Measurements from ENCODE around the gene EEF2KMT. TPM values are rescaled to one million over a fixed set of nuclear protein-coding genes. Genes with fewer than 3 reads are reported as not detected.

The EEF2KMT gene
- total RNA-seq, 1 experiment from 2014 or later: 13.9 TPM

DNA sequence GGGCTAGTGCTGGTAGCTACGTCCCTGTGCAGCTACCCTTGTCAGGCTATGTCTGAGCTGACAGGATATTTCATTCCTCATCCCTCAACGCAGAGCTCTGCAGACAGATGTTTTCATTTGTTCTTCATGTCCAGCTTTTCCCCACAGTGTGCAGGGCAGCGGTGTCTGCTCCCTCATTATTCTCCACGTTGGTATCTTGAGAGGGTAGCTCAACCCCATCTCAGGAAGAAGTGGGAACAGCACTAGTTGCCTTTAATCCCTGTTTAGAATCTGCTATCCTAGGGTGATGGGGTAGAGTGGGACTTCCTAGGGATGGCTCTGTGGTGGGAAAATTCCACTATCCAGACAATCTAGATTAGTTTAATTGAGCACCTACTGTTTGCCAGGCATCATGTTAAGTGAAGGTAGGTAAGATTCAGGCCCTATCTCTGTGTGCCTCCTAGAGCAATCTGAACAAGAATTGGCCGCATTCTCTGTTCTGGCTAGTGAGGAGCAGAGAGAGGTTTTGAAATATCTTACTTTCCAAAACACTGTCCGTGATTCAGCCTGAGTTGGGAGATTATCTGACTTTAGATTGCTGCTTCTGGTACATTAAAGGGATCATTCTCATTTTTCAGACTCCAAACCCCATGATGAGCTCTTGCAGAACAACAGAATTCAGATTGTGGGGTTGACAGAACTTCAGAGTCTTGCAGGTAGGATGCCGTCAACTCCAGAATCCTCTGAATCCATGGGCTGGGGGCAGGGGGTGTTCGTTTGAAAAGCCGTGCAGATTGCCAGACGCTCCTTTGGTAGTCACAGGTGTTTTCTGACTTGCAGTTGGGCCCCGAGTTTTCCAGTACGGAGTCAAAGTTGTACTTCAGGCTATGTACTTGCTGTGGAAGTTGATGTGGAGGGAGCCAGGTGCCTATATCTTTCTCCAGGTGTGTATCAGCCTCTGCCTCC lies 25.0 kb downstream of the EEF2KMT start:
- H3K9me3 ChIP-seq: peaks cover 3% of the 10 kb centered on the region; the same call in 1 of the 2 replicates
- TF ChIP-seq, protein P1, sequence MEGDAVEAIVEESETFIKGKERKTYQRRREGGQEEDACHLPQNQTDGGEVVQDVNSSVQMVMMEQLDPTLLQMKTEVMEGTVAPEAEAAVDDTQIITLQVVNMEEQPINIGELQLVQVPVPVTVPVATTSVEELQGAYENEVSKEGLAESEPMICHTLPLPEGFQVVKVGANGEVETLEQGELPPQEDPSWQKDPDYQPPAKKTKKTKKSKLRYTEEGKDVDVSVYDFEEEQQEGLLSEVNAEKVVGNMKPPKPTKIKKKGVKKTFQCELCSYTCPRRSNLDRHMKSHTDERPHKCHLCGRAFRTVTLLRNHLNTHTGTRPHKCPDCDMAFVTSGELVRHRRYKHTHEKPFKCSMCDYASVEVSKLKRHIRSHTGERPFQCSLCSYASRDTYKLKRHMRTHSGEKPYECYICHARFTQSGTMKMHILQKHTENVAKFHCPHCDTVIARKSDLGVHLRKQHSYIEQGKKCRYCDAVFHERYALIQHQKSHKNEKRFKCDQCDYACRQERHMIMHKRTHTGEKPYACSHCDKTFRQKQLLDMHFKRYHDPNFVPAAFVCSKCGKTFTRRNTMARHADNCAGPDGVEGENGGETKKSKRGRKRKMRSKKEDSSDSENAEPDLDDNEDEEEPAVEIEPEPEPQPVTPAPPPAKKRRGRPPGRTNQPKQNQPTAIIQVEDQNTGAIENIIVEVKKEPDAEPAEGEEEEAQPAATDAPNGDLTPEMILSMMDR (IDR thresholded peaks at IDR 0.05; ENCODE audit: insufficient read depth in 1 of 2, low read depth in 1 of 2, low read length in 1 of 2, severe bottlenecking in 1 of 2, unreplicated experiment in 1 of 2): no peak
- CTCF ChIA-PET: no interaction called here
- H3K4me3 ChIP-seq (ENCODE audit: low read depth, low read length): peak overlapping the region; percentile 67
- no peak for DNase-seq
- TSS peak; percentile 36 for BruUV-seq (replicated peaks)
- H3K36me3 Mint-ChIP-seq (ENCODE audit: insufficient read depth, unreplicated experiment): peaks cover 19% of the 10 kb centered on the region
- peak overlapping the region; percentile 96 for H3K4me3 Mint-ChIP-seq (ENCODE audit: unreplicated experiment)
- peak overlapping the region; percentile 89 for H3K27ac Mint-ChIP-seq (ENCODE audit: unreplicated experiment)
- peaks cover 3% of the 10 kb centered on the region; the same call in 1 of the 2 replicates for H3K36me3 ChIP-seq (ENCODE audit: control insufficient read depth, insufficient read depth, low read length)
- H3K27me3 Mint-ChIP-seq (ENCODE audit: insufficient read depth, unreplicated experiment): no peaks in the 10 kb centered on the region
- H3K9me3 Mint-ChIP-seq (ENCODE audit: unreplicated experiment): no peaks in the 10 kb centered on the region
- POLR2A ChIA-PET: interaction anchor here (0.5 kb wide), 1 partner anchor 26 kb away, joined by 3 read pairs; no protein-coding TSS in a partner anchor
- no peaks in the 10 kb centered on the region for H3K27me3 ChIP-seq (replicated peaks; ENCODE audit: control insufficient read depth, insufficient read depth, low read length)
- intact Hi-C loops (cut with micrococcal nuclease; ENCODE audit: unreplicated experiment): loop anchor here (5.0 kb wide), 1 partner anchor 35 kb away; no protein-coding TSS in a partner anchor
- no peaks in the 10 kb centered on the region for H3K4me1 Mint-ChIP-seq (ENCODE audit: low read depth, unreplicated experiment)
- peaks cover 7% of the 10 kb centered on the region; the same call in 1 of the 2 replicates for H3K4me1 ChIP-seq

GRCh38 chr16:5071681-5072333 lies 25.8 kb downstream of the EEF2KMT start, which contains the start of gene ALG1:
TSS of gene ALG1 (plus strand) at chr16:5071843. CDS start at chr16:5071850, 7 bp downstream.
- Histone ChIP-seq H3K4me3 (ENCODE audit: low read depth, low read length) (peak within 1 kb of the TSS; percentile 67), H3K4me1 (peaks cover 7% of the 10 kb centered on the region; the same call in 1 of the 2 replicates), H3K27me3 (replicated peaks; ENCODE audit: control insufficient read depth, insufficient read depth, low read length) (no peaks in the 10 kb centered on the region), H3K36me3 (ENCODE audit: control insufficient read depth, insufficient read depth, low read length) (peaks cover 3% of the 10 kb centered on the region; the same call in 1 of the 2 replicates), H3K9me3 (peaks cover 3% of the 10 kb centered on the region; the same call in 1 of the 2 replicates)
- peaks cover 19% of the 10 kb centered on the region for H3K36me3 Mint-ChIP-seq (ENCODE audit: insufficient read depth, unreplicated experiment)
- peak within 1 kb of the TSS; percentile 96 for H3K4me3 Mint-ChIP-seq (ENCODE audit: unreplicated experiment)
- TF ChIP-seq, protein P1 (IDR thresholded peaks at IDR 0.05; ENCODE audit: insufficient read depth in 1 of 2, low read depth in 1 of 2, low read length in 1 of 2, severe bottlenecking in 1 of 2, unreplicated experiment in 1 of 2): no peak
- intact Hi-C loops (cut with micrococcal nuclease; ENCODE audit: unreplicated experiment): loop anchor here (5.0 kb wide), 1 partner anchor 35 kb away; no protein-coding TSS in a partner anchor
- peak within 1 kb of the TSS; percentile 89 for H3K27ac Mint-ChIP-seq (ENCODE audit: unreplicated experiment)
- BruUV-seq (replicated peaks): no TSS peak
- H3K4me1 Mint-ChIP-seq (ENCODE audit: low read depth, unreplicated experiment): no peaks in the 10 kb centered on the region
- DNase-seq: peak; percentile 85 to 90
- H3K9me3 Mint-ChIP-seq (ENCODE audit: unreplicated experiment): no peaks in the 10 kb centered on the region
- H3K27me3 Mint-ChIP-seq (ENCODE audit: insufficient read depth, unreplicated experiment): peaks cover 3% of the 10 kb centered on the region
- ChIA-PET CTCF (no interaction called here), POLR2A (no interaction called here)

GRCh38 chr16:5071341-5071680 lies 26.3 kb downstream of the EEF2KMT start:
- intact Hi-C loops (cut with micrococcal nuclease; ENCODE audit: unreplicated experiment): loop anchor here (5.0 kb wide), 1 partner anchor 34 kb away; no protein-coding TSS in a partner anchor
- Mint-ChIP-seq H3K4me1 (ENCODE audit: low read depth, unreplicated experiment) (no peaks in the 10 kb centered on the region), H3K27ac (ENCODE audit: unreplicated experiment) (peak overlapping the region; percentile 89), H3K4me3 (ENCODE audit: unreplicated experiment) (peak overlapping the region; percentile 96), H3K9me3 (ENCODE audit: unreplicated experiment) (no peaks in the 10 kb centered on the region), H3K36me3 (ENCODE audit: insufficient read depth, unreplicated experiment) (peaks cover 19% of the 10 kb centered on the region), H3K27me3 (ENCODE audit: insufficient read depth, unreplicated experiment) (peaks cover 3% of the 10 kb centered on the region)
- Histone ChIP-seq H3K9me3 (peaks cover 3% of the 10 kb centered on the region; the same call in 1 of the 2 replicates), H3K4me1 (peaks cover 7% of the 10 kb centered on the region; the same call in 1 of the 2 replicates), H3K27me3 (replicated peaks; ENCODE audit: control insufficient read depth, insufficient read depth, low read length) (no peaks in the 10 kb centered on the region), H3K4me3 (ENCODE audit: low read depth, low read length) (peak overlapping the region; percentile 67), H3K36me3 (ENCODE audit: control insufficient read depth, insufficient read depth, low read length) (peaks cover 3% of the 10 kb centered on the region; the same call in 1 of the 2 replicates)
- DNase-seq: no peak
- TF ChIP-seq, protein P1 (IDR thresholded peaks at IDR 0.05; ENCODE audit: insufficient read depth in 1 of 2, low read depth in 1 of 2, low read length in 1 of 2, severe bottlenecking in 1 of 2, unreplicated experiment in 1 of 2): no peak
- BruUV-seq (replicated peaks): no TSS peak
- POLR2A ChIA-PET: no interaction called here
- CTCF ChIA-PET: no interaction called here
